GM18867 (cell line): ENCODE data around the gene SIRT1.
"Not testable (repeated sequence)": the region's sequence is repeated elsewhere in the genome, so short reads cannot be mapped to it uniquely, and the experiment has no call there.

Experiments used
- ATAC-seq: cut with Tn5 transposase; IDR thresholded peaks from one replicate; pipeline ENCODE4 v1.9.1; 2021; ENCODE audit warnings: mild to moderate bottlenecking, moderate library complexity; ENCODE audit not compliant: unreplicated experiment

The SIRT1 gene

DNA sequence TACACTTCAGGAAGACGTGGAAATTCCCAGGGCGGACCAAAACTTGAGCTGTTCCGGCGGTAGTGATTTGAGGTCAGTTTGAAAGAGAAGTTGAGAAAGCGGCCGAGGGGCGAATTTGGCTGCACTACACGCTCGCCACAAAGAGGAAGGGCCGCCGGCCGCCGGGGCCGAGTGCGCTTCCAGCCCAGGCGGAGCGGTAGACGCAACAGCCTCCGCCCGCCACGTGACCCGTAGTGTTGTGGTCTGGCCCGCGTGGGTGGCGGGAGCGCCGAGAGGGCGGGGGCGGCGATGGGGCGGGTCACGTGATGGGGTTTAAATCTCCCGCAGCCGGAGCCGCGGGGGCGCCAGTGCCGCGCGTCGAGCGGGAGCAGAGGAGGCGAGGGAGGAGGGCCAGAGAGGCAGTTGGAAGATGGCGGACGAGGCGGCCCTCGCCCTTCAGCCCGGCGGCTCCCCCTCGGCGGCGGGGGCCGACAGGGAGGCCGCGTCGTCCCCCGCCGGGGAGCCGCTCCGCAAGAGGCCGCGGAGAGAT lies at the start of gene SIRT1:
Gene SIRT1, plus strand, starts transcription at position 344 of the 529 bp plus-strand sequence. Its CDS starts 66 bp downstream, at position 410.
- peak; percentile 83 for ATAC-seq

- not testable (repeated sequence) for ATAC-seq
These were observed 48.7 kb upstream of the SIRT1 start for GRCh38 chr10:67835541-67836394.

GRCh38 chr10:67836488-67836887 lies 48.0 kb upstream of the SIRT1 start:
- ATAC-seq, result no peak

- ATAC-seq, result no peak
These were observed 47.5 kb upstream of the SIRT1 start for GRCh38 chr10:67836972-67837371.

DNA sequence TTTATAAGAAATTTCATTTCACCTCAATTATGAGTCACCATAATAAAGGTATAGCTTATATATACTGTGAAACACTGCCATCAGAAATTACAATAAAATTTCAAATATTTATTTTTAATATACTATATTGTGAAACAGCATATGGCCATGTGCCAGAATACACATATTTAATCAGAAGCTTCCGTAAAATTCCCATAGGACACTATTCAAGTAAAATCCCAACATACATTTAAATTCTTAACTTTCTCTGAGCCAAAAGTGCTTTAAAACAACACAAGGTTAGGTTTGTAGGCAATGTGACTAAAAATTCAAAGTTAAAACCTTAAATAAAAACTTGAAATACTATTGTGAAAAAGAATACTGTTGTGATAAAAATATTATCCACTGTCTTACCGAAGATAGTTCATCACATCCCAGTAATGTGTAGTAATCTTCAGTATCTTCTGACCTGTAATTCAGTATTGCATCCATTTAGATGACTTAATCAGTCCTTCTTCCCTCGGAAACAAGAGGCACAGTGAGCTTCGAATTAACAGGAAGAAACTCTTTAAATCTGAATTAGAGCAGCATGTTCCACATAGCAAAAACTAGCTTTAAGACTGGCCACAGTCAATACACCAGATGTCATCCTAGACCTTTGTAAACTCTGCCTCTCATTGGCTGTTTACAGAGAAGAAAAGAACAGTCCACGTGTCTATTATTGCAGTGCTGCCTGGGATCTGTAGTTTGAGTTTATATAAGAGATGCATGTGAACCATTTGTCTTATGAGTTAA lies 46.7 kb upstream of the SIRT1 start, which contains the start of gene DNAJC12:
Gene DNAJC12, minus strand, starts transcription at position 648 of the 774 bp plus-strand sequence. Its CDS starts 177 bp downstream, at position 471.
- ATAC-seq, result no peak

DNA sequence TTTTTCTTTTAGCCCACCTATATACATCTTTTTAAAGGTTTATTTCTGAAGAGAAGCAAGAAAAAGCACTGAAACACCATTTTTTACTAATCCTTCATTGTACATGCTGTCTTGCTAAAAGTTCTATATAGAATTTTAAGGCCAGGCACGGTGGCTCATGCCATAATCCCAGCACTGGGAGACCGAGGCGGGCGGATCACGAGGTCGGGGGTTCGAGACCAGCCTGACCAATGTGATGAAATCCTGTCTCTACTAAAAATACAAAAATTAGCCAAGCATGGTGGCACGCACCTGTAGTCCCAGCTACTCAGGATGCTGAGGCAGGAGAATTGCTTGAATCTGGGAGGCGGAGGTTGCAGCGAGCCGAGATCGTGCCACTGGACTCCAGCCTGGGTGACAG lies 44.9 kb upstream of the SIRT1 start:
- ATAC-seq, result not testable (repeated sequence)

GRCh38 chr10:67839951-67840350 lies 44.5 kb upstream of the SIRT1 start:
- no peak for ATAC-seq

GRCh38 chr10:67841737-67842136 lies 42.7 kb upstream of the SIRT1 start:
- no peak for ATAC-seq

DNA sequence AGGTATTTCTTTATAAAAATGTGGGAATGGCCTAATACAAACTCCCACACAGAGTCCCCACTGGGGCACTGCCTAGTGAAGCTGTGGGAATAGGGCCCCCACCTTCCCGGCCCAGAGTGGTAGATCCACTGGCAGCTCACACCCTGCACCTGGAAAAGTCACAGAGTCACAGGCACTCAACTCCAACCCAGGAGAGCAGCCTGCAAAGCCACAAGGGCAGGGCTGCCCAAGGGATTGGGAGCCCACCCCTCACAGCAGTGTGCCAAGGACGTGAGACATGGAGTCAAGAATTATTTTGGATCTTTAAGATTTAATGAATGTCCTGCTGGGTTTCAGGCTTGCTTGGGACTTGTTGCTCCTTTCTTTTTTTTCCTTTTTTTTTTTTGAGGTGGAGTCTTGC lies 41.2 kb upstream of the SIRT1 start:
- no peak for ATAC-seq

- peak; percentile 94 for ATAC-seq
These were observed 35.0 kb upstream of the SIRT1 start for GRCh38 chr10:67849331-67850011.

- no peak for ATAC-seq
These were observed 33.3 kb upstream of the SIRT1 start for GRCh38 chr10:67851186-67851585.

DNA sequence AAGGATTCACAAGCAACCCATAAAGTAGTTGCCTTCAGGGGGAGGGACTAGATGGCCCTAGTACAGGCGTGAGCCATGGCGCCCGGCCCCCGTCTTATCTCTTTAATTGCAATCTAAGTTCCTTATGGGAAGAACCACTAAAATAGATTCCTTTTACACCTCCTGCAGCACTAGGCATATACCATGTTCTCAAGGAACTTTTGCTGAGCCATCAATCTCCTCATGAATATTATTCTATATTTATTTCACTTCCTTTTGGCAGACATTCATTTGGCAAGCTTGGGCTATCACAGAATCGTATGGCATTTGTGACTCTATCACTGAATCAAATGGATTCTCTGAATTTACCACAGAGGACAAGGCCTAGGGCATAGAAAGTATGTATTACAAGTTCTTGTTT lies 31.7 kb upstream of the SIRT1 start:
- no peak for ATAC-seq

DNA sequence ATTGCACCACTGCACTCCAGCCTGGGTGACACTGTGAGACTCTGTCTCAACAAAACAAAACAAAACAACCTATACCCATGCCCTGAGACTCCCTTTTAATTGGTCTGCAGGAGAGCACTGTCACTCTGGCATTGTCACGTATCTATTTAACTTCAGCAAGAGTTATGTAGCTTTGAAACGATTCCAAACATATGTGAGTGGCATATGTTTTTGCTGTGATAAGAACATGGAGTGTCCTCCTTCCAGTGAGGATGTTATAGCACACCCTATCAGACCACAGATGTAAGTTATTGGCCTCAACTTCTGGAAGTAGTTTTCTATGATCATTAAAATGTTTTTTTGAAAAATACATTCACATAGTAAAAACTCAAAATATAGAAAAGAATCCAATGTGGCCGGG lies 30.9 kb upstream of the SIRT1 start:
- ATAC-seq, result no peak

- ATAC-seq, result no peak
These were observed 25.5 kb upstream of the SIRT1 start for GRCh38 chr10:67858971-67859370.

GRCh38 chr10:67861750-67862432 lies 22.6 kb upstream of the SIRT1 start:
- ATAC-seq, result no peak

DNA sequence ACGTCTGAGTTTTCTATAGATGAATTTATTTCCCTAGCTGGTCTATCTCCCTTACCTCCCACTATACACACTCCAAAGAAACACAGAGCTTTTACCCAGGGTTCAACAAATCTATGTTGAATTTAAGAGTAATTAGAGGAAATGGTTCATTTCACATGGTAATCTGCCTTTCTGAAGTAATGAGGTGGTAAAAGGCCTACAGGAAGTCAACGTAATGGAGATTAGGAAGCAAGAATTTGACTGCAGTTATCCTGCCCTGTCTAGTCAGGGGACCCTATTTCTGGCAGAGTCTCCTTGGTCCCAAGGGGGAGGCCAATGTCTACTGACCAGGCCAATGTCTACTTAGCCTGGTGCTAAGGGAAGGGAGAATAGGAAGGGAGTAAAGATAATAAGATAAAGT lies 21.4 kb upstream of the SIRT1 start:
- no peak for ATAC-seq

DNA sequence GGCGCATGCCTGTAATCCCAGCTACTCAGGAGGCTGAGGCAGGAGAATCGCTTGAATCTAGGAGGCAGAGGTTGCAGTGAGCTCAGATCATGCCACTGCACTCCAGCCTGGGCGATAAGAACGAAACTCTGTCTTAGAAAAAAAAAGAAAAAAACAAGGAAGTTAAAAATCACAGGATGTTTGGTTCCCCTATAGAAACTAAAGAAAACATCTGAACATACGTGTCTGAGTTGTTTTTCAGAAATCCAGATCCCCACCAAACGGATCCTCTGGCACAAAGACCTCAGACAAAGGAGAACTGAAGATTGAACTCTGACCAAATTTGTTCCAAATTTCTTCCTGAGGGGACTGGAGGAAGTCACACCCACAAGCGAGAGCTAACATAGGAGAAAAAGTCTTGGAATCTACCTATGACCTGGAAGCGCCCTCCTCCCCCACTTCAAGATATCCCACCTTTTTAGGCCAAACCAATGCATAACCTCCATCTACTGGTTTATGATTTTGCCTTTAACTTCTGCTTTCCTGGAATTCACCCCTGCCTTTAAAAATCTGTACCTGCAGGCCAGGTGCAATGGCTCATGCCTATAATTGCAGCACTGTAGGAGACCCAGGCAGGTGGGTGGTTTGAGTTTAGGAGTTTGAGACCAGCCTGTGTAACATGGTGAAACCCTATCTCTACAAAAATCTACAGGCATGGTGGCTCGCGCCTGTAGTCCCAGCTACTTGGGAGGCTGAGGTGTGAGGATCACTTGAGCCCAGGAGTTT lies 19.7 kb upstream of the SIRT1 start:
- no peak for ATAC-seq

- ATAC-seq, result no peak
These were observed 16.3 kb upstream of the SIRT1 start for GRCh38 chr10:67868132-67868531.

- ATAC-seq, result no peak
These were observed 14.5 kb upstream of the SIRT1 start for GRCh38 chr10:67869996-67870395.
